Vagina (tissue), 2 donors: ENCODE data around the gene GDF9.

Source experiments
- POLR2A ChIP-seq, 2 donors: fragments of 450-650 bp; IDR thresholded peaks; one replicate each; pipeline ENCODE4 v1.6.1; 2017; ENCODE audit warnings: antibody characterized with exemption in 2 of 2, mild to moderate bottlenecking in 2 of 2, moderate library complexity in 2 of 2
- POLR2AphosphoS5 ChIP-seq, 2 donors: sonication (generic); formaldehyde crosslinking; IDR thresholded peaks; one replicate each; pipeline ENCODE4 v1.9.0; 2017; ENCODE audit warnings: antibody characterized with exemption in 2 of 2, mild to moderate bottlenecking in 2 of 2, low read depth in 1 of 2; ENCODE audit not compliant: insufficient read depth in 1 of 2
- TF ChIP-seq, protein P1 (sequence below), 3 experiments: fragments of 450-650 bp in 2 of 3; fragments of 200-600 bp in 1 of 3; sonication (generic) in 1 of 3; IDR thresholded peaks; one replicate each; pipeline ENCODE4 v1.5.1; 2017 to 2019; ENCODE audit warnings: antibody characterized with exemption in 3 of 3, mild to moderate bottlenecking in 2 of 3, moderate library complexity in 2 of 3

DNA sequence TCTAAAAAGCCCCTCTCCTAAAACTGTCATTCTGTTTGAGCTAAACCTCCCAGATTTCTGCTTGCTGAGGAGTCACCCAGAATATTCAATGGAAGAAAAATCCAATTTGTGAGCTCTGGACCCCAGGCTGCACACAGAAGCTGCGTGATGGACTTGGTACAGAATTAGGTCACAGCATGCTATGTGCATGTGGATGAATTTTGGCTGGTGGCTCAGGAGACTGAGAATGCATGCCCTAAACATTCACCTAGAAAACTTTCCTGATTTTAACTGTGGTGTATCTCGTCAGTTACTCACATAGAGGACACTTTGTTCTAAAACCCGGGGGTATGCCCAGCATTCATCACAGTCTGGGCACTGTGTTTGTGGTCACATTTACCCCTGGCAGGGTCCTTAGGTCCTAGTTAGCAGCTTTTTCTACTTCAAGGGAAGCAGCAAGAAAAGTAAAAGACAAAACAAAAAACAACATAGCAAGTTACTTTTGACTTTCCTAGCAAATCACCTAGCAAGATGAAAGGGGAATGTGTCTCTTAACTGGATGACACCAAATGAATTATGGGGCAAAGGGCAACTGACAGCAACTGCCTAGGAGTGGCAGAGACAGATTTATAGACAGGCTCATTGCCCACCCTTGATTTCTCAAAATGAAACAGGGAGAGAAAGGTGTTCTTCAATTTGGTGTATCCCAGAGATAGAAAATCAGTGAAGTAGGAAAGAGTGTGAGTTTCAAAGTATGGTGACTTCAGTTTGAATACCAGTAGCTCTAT, 27.6 kb downstream of the GDF9 start:
- TF ChIP-seq, protein P1, sequence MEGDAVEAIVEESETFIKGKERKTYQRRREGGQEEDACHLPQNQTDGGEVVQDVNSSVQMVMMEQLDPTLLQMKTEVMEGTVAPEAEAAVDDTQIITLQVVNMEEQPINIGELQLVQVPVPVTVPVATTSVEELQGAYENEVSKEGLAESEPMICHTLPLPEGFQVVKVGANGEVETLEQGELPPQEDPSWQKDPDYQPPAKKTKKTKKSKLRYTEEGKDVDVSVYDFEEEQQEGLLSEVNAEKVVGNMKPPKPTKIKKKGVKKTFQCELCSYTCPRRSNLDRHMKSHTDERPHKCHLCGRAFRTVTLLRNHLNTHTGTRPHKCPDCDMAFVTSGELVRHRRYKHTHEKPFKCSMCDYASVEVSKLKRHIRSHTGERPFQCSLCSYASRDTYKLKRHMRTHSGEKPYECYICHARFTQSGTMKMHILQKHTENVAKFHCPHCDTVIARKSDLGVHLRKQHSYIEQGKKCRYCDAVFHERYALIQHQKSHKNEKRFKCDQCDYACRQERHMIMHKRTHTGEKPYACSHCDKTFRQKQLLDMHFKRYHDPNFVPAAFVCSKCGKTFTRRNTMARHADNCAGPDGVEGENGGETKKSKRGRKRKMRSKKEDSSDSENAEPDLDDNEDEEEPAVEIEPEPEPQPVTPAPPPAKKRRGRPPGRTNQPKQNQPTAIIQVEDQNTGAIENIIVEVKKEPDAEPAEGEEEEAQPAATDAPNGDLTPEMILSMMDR (IDR thresholded peaks at IDR 0.05), result no peak
- no peak for TF ChIP-seq POLR2AphosphoS5 (IDR thresholded peaks at IDR 0.05; ENCODE audit: insufficient read depth in 1 of 2, low read depth in 1 of 2)
- no peak for TF ChIP-seq POLR2A (IDR thresholded peaks at IDR 0.05)
